ENCODE measurements around the gene PARS2.

GRCh38 chr1:54782156-54782555 lies 17.8 kb upstream of the PARS2 start:
- TF ChIP-seq POLR2A (IDR thresholded peaks at IDR 0.05), result no peak
- TF ChIP-seq POLR2AphosphoS5 (IDR thresholded peaks at IDR 0.05), result no peak
- TF ChIP-seq CTCF (IDR thresholded peaks at IDR 0.05), result no peak
- no peak for TF ChIP-seq EP300 (IDR thresholded peaks at IDR 0.05)
